HFFc6 (cell line): ENCODE measurements around the gene NLK. TPM values are rescaled to one million over a fixed set of nuclear protein-coding genes. Genes with fewer than 3 reads are reported as not detected.
"Not testable (repeated sequence)": the region's sequence is repeated elsewhere in the genome, so short reads cannot be mapped to it uniquely, and the experiment has no call there.

Source experiments
- DNase-seq: peaks from one replicate; pipeline ENCODE4 v3.0.0-alpha.2; 2018
- H3K27ac Mint-ChIP-seq: 2 replicates; pipeline ENCODE4 v1.8.0; 2020; ENCODE audit warnings: mild to moderate bottlenecking, mixed read lengths
- H3K27me3 Mint-ChIP-seq: 2 replicates; pipeline ENCODE4 v1.8.0; 2021; ENCODE audit warnings: mild to moderate bottlenecking, moderate library complexity, mixed read lengths; ENCODE audit not compliant: insufficient read depth
- H3K36me3 Mint-ChIP-seq: 2 replicates; pipeline ENCODE4 v1.8.0; 2021; ENCODE audit warnings: low read depth, mixed read lengths
- H3K4me1 Mint-ChIP-seq: 2 replicates; pipeline ENCODE4 v1.8.0; 2020; ENCODE audit warnings: low read depth, mixed read lengths
- H3K4me3 Mint-ChIP-seq: 2 replicates; pipeline ENCODE4 v1.8.0; 2020; ENCODE audit warnings: mild to moderate bottlenecking, moderate library complexity, mixed read lengths
- H3K9me3 Mint-ChIP-seq: 2 replicates; pipeline ENCODE4 v1.8.0; 2020; ENCODE audit warnings: mild to moderate bottlenecking, mixed read lengths
- total RNA-seq, 6 experiments: library from RNA; stranded (reverse); fragmentation: NEBNext Ultra II Directional; extraction: Animal tissue kit (Norgen Biotek cat#: 25700); gene quantifications; 2 replicates in 1 of 6; 3 replicates in 5 of 6; pipeline ENCODE4 v1.2.3, GENCODE V29; 2021
- TF ChIP-seq, protein P1 (sequence below): fragments of 200-600 bp; sonication (generic); IDR thresholded peaks from 2 replicates; pipeline ENCODE4 v1.5.0; 2021; ENCODE audit warnings: antibody characterized with exemption, mild to moderate bottlenecking

Gene NLK
- total RNA-seq, 6 experiments from 2014 or later: 18.5 to 25.3 (median 22.1) TPM

DNA sequence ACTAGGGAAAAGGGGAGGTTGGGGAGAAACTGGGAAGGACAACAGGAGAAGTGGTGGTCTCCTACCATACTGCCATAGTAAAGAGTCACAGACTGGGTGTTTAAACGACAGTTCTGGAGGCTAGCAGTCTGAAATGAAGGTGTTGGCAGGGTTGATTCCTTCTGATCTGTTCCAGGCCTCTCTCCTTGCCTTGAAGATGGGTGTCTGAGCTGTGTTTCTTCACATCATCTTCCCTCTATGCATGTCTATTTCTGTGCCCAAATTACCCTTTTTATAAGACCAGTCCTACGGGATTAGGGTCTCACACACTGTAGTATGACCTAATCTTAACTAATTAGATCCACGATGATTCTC, 196.8 kb downstream of the NLK start:
- Mint-ChIP-seq H3K27me3 (peaks cover 5% of the 10 kb centered on the region; the same call in 1 of the 2 replicates), H3K4me3 (no peak overlapping the region), H3K27ac (no peak overlapping the region), H3K4me1 (peaks cover 9% of the 10 kb centered on the region; the same call in 1 of the 2 replicates), H3K36me3 (no peaks in the 10 kb centered on the region), H3K9me3 (no peaks in the 10 kb centered on the region)
- TF ChIP-seq, protein P1, sequence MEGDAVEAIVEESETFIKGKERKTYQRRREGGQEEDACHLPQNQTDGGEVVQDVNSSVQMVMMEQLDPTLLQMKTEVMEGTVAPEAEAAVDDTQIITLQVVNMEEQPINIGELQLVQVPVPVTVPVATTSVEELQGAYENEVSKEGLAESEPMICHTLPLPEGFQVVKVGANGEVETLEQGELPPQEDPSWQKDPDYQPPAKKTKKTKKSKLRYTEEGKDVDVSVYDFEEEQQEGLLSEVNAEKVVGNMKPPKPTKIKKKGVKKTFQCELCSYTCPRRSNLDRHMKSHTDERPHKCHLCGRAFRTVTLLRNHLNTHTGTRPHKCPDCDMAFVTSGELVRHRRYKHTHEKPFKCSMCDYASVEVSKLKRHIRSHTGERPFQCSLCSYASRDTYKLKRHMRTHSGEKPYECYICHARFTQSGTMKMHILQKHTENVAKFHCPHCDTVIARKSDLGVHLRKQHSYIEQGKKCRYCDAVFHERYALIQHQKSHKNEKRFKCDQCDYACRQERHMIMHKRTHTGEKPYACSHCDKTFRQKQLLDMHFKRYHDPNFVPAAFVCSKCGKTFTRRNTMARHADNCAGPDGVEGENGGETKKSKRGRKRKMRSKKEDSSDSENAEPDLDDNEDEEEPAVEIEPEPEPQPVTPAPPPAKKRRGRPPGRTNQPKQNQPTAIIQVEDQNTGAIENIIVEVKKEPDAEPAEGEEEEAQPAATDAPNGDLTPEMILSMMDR: no peak
- no peak for DNase-seq

- Mint-ChIP-seq H3K36me3 (no peaks in the 10 kb centered on the region), H3K9me3 (no peaks in the 10 kb centered on the region), H3K4me3 (no peak overlapping the region), H3K27ac (no peak overlapping the region), H3K4me1 (peaks cover 9% of the 10 kb centered on the region; the same call in 1 of the 2 replicates), H3K27me3 (peaks cover 11% of the 10 kb centered on the region; the same call in 1 of the 2 replicates)
- DNase-seq: no peak
- TF ChIP-seq, protein P1: no peak
These were observed 198.3 kb downstream of the NLK start for GRCh38 chr17:28240688-28241340.

DNA sequence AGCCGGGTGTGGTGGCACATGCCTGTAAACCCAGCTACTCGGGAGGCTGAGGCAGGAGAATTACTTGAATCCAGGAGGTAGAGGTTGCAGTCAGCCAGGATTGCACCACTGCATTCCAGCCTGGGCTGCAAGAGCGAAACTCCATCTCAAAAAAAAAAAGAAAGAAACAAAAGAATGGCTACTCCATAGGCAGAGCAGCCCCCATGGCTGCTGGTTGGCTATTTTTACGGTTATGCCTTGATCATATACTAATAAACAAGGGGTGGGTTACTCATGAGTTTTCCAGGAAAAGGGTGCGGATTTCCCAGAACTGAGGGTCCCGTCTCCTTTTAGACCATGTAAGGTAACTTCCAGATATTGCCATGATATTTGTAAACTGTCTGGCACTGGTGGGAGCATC, 200.3 kb downstream of the NLK start:
- TF ChIP-seq, protein P1: no peak
- Mint-ChIP-seq H3K4me1 (peaks cover 9% of the 10 kb centered on the region; the same call in 1 of the 2 replicates), H3K4me3 (no peak overlapping the region), H3K36me3 (no peaks in the 10 kb centered on the region), H3K9me3 (no peaks in the 10 kb centered on the region), H3K27ac (no peak overlapping the region), H3K27me3 (peaks cover 14% of the 10 kb centered on the region; the same call in 1 of the 2 replicates)
- no peak for DNase-seq

DNA sequence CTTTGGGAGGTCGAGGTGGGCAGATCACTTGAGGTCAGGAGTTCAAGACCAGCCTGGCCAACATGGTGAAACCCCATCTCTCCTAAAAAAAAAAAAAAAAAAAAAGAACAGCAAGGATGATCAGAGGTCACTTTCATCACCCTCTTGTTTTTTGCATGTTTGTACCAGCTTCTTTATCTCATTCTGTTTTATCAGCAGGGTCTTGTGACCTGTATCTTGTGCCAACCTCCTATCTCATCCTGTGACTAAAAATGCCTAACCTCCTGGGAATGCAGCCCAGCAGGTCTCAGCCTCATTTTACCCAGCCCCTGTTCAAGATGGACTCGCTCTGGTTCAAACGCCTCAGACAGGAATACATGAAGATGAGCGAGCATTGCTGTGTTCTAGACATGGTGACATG, 200.8 kb downstream of the NLK start:
- H3K27ac Mint-ChIP-seq, H3K4me3 Mint-ChIP-seq, DNase-seq, H3K4me1 Mint-ChIP-seq, H3K36me3 Mint-ChIP-seq, H3K9me3 Mint-ChIP-seq: not testable (repeated sequence)
- H3K27me3 Mint-ChIP-seq: peaks cover 19% of the 10 kb centered on the region

GRCh38 chr17:28244446-28244845, 202.0 kb downstream of the NLK start:
- no peak for DNase-seq
- Mint-ChIP-seq H3K4me1 (peaks cover 3% of the 10 kb centered on the region; the same call in 1 of the 2 replicates), H3K36me3 (no peaks in the 10 kb centered on the region), H3K27ac (no peak overlapping the region), H3K4me3 (no peak overlapping the region), H3K27me3 (peaks cover 20% of the 10 kb centered on the region), H3K9me3 (no peaks in the 10 kb centered on the region)
- TF ChIP-seq, protein P1: no peak

Other genes with a start within 250 kb of the NLK start
- not detected for gene NOS2, start 242.1 kb upstream of the NLK start, total RNA-seq
- 1 to 10 TPM; 2.2 to 3.6 (median 2.9) TPM for gene LYRM9, start 149.3 kb upstream of the NLK start, total RNA-seq